Frontal cortex (tissue), 4 donors: ENCODE results near the gene MYT1. TPM values are rescaled to one million over a fixed set of nuclear protein-coding genes. Genes with fewer than 3 reads are reported as not detected.
"Not testable (repeated sequence)": the region's sequence is repeated elsewhere in the genome, so short reads cannot be mapped to it uniquely, and the experiment has no call there.

ENCODE experiments used
- DNase-seq, 2 donors: peaks; one replicate each; pipeline ENCODE4 v3.0.0; 2012; ENCODE audit warnings: low spot score in 2 of 2
- FAIRE-seq: peaks from 2 replicates; lab custom pipeline; 2012; peaks lifted over from hg19 to GRCh38; lab: Jason Lieb, UNC
- total RNA-seq: library from RNA; depleted of rRNA; stranded (reverse); fragments of >200 nt; gene quantifications from one replicate; pipeline ENCODE4 v1.2.3, GENCODE V29; 2014
- donor health status: control.
- donor health status: control.
- donor health status: control.

Gene MYT1
- total RNA-seq, 1 donor from 2014 or later = 6.9 TPM

- FAIRE-seq (no peak), DNase-seq (no peak)
These were observed 1.8 kb downstream of the MYT1 start for GRCh38 chr20:64165866-64166600.

- no peak for FAIRE-seq
- DNase-seq = no peak
These were observed 2.7 kb downstream of the MYT1 start for GRCh38 chr20:64166721-64167615.

DNA sequence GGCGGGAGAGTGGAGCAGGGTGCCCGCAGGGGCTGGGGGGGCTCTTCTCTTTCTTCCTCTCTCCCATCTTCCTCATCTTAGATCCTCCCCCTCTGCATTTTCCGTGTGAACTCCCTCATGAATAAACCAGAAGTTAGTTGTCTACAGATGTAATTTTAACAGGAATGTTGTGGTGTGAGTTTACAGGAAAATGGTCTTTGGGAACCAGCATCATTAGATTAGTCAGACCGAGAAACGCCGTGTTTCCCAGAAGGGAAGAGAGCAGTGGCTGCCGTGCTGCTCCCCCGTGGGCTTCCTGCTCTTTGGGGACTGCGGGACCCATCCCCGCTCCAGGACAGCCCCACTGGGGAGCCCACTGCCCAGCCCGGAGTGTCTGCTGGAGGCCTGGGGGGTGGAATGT, 3.4 kb downstream of the MYT1 start:
- FAIRE-seq = no peak
- DNase-seq = no peak

DNA sequence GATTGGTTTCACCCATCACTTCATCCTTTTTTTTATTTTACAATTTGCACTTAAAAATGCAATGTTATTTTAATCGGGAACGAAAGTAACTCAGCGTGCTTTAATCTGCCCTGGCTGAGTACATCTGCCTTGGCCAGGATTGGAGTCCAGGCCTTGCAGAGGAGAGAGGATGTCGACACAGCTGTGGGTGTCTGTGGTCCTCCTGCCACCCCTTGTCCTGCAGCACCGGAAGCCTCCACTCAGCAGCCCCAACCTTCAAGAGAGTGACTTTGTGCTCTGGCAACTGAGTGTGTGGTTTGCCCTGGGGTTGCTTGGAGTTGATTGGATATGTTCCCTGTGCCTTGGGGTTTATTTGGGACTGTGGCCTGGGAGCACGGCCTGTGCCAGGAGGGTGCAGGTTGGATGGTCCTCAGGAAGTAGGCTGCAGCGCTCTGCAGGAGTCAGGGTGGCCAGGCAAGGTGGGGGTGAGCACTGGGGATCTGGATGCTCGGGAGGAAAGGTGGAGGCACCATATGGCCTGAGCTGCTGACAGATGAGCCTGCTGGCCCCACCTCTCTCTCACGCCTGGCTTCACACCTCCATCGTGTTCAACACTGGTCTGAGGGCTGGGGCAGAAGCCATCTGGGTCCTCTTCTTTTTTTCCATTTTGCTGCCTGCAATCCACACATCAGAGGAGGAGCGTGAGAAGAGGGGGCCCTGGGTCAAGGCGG, 4.3 kb downstream of the MYT1 start:
- FAIRE-seq (no peak), DNase-seq (no peak)

- DNase-seq = no peak
- no peak for FAIRE-seq
These were observed 4.9 kb downstream of the MYT1 start for GRCh38 chr20:64169091-64169560.

- no peak for FAIRE-seq
These were observed 7.0 kb downstream of the MYT1 start for GRCh38 chr20:64171211-64171610.

DNA sequence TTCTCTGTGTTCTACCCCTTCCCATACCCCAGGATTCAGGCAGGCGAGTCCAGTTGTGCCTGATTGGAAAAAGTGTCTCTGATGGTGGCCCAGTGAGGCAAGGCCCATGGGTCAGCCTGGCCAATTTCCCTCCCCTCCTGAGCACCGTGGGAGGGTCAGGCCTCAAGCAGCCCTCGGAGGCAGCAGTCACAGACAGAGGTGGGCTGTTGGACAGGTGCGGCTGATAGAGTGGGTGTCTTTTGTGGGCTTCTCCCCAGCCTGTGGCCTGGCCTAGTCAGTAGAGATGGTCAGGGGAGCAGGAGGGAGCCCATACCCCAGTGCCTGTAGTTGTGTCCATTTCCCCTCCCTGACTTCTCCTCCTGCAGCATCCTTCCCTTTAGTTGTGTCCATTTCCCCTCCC, 8.9 kb downstream of the MYT1 start:
- DNase-seq (no peak), FAIRE-seq (no peak)

More at GRCh38 chr20:64171211-64171610, 7.0 kb downstream of the MYT1 start:
- no peak for DNase-seq

DNA sequence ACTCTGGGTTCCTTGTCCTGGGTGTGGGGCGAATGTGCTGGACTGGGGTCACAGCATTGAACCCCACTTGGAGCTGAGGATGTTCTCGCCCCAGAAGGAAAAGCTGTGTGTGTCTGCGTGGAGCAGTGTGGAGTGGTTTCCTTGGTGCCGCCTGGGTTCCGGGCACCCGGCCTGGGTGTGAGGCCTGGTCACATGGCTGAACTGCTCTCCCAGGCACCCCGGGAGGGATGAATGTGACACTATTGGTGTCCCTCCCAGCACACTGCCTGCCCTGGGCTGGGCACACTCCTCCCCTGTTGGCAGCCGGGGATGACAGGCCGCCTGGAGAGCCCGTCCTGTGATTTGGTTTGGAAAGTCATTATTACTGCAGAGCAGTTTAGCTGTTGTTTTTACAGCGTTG, 12.3 kb downstream of the MYT1 start:
- DNase-seq (peak; percentile 62), FAIRE-seq (no peak)

GRCh38 chr20:64176971-64177370, 12.7 kb downstream of the MYT1 start:
- FAIRE-seq (no peak), DNase-seq (no peak)

GRCh38 chr20:64177384-64177783, 13.1 kb downstream of the MYT1 start:
- DNase-seq (no peak), FAIRE-seq (no peak)

DNA sequence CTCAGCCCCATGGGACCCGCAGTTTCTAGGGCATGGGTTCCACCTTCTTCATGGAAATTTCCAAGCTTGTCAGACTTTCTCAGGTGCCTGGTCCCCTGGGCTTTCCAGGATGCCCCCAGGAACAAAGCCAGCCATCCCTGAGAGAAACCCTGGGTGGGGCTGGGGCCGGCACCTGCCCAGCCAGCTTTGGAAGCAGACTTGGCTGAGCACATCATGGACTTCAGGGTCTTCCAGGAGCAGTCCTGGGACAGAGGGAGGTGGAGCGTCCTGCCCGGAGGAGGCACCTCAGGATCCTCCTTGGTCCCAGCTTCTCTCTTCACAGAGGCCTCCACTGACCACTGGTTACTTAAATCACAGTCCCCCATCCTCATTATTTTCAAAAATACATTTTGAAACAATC, 13.5 kb downstream of the MYT1 start:
- no peak for DNase-seq
- no peak for FAIRE-seq

DNA sequence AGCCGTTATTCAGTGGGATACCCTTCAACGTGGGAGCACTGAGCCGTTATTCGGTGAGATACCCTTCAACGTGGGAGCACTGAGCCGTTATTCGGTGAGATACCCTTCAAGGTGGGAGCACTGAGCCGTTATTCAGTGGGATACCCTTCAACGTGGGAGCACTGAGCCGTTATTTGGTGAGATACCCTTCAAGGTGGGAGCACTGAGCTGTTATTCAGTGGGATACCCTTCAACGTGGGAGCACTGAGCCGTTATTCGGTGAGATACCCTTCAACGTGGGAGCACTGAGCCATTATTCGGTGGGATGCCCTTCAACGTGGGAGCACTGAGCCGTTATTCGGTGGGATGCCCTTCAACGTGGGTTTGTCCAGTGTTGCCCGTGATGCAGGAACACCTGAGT, 14.7 kb downstream of the MYT1 start:
- FAIRE-seq, DNase-seq: not testable (repeated sequence)

- FAIRE-seq (no peak), DNase-seq (no peak)
These were observed 15.6 kb downstream of the MYT1 start for GRCh38 chr20:64179805-64180204.

DNA sequence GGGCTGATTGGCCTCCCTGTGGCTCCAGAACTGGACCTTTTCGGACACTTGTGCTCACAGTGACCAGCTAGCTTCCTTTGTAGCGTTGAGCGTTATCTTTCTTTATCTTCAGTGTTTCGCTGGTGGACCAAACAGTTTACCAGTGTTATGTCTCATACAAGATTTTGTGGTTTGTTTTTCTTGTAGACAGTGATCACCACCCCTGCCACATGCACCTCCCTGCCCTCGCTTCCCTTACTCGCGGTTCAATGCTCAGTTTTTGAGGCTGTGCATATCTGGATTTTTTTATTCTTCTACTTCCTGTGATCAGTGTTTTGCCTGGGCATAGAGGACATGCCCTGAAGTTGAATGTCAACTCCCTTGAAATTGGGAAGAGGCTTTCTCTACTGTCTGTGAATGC, 16.4 kb downstream of the MYT1 start:
- no peak for DNase-seq

DNA sequence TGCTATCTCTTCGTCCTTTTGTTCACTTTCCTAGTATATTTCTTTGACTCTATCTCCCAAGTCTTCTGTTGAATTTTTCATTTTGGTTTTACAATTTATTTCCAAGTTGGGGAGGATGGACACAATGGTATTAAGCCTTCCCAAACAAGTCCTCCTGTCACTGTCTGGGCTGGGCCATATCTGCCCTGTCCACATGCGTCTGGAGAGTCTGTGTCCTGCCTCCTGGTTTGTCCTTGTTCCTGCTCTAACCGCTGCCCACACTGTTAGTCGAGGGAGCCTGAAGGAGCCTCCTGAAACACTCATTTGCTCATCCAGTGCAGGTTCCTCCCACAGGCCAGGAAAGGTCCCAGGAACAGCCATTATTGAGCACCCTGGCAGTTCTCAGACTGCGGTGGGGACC, 17.1 kb downstream of the MYT1 start:
- FAIRE-seq (no peak), DNase-seq (no peak)

More for the DNA sequence above, 16.4 kb downstream of the MYT1 start:
- FAIRE-seq = no peak

DNA sequence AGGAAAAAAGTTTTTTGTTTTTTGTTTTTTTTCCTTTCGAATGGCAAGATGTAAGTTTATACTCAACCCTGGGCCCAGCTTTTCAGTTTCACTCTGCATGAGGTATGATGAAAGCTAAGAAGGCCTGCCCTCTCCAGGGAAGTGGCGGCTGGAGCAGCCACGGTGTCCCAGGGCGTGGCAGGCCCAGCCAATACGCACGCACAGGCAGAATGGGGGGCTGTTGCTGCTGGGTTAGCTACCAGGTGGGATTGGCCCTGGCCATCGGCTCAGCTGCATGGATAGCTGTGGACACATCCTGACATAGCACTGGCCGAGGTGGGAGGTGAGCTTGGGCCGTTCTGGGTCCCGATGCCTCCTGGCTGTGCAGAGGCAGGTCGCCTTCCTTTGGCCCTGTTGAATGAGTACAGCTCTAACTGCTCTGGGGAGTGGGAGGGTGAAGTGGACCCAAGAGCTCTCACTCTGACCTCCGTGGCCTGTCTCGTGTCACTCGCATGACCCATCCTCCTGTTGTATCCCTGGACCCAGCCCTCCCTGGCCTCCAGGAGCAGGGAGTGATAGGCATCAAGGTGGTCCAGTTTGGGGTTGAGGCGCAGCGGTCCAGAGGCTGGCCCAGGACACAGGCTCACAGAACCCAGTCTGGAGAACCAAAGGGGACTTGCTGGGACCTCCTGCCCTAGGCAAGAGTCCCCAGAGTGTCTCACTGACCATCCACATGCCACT, 18.1 kb downstream of the MYT1 start:
- FAIRE-seq (no peak), DNase-seq (no peak)

DNA sequence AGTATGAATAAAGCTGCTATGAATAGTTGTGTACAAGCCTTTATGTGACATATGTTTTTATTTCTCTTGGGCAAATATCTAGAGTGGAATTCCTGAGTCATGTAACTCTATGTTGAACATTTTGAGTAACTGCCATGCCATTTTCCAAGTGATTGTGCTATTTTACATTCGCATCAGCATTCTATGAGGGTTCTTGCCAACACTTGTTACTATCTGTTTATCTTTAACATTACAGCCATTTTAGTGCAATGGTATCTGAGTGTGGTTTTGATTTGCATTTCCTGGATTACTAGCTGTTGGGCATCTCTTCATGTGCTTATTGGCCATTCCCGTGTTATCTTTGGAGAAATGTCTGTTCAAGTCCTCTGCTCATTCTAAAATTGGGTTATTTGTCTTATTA, 19.1 kb downstream of the MYT1 start:
- DNase-seq (no peak), FAIRE-seq (no peak)

- no peak for DNase-seq
- no peak for FAIRE-seq
These were observed 20.5 kb downstream of the MYT1 start for GRCh38 chr20:64184795-64185194.

DNA sequence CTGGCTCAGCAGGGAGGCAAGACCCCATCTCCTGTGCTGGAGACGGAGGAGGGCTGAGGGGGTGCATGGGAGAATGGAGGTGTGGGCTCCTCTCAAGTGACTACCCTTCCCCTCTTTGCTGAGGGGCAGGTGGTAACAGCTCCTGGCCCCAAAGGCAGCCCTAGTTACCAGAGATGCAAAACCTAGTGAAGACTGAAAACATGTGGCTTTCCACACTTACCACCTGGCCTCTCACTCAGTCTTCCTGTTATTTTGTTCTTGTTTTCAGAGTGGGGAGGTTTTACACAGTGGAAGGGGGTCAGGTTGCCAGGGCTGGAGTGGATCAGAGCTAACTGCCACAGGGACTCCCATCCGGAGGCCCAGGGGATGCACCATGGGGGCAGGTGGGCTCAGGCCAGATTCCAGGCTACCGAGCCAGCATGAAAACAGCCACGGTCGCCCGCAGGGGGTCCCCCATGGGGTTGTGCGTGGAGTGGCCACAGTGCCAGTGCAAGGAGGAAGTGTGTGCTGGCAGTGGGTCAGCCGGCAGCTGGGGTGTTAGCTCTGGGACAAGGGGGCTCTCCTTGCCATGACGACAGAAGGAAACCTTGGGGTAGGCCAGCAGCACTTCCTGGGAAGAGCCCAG, 21.1 kb downstream of the MYT1 start:
- FAIRE-seq = no peak
- no peak for DNase-seq
